Medulla oblongata (tissue), 1 donor: ENCODE results near the gene PRSS27.
A peak's percentile ranks its signal among the peaks of the same experiment; 100 is the strongest.
"Not testable (repeated sequence)": the region's sequence is repeated elsewhere in the genome, so short reads cannot be mapped to it uniquely, and the experiment has no call there.

Experiments used
- DNase-seq: peaks from one replicate; pipeline ENCODE4 v3.0.0-alpha.2; 2015; ENCODE audit errors: extremely low spot score

PRSS27 gene

DNA sequence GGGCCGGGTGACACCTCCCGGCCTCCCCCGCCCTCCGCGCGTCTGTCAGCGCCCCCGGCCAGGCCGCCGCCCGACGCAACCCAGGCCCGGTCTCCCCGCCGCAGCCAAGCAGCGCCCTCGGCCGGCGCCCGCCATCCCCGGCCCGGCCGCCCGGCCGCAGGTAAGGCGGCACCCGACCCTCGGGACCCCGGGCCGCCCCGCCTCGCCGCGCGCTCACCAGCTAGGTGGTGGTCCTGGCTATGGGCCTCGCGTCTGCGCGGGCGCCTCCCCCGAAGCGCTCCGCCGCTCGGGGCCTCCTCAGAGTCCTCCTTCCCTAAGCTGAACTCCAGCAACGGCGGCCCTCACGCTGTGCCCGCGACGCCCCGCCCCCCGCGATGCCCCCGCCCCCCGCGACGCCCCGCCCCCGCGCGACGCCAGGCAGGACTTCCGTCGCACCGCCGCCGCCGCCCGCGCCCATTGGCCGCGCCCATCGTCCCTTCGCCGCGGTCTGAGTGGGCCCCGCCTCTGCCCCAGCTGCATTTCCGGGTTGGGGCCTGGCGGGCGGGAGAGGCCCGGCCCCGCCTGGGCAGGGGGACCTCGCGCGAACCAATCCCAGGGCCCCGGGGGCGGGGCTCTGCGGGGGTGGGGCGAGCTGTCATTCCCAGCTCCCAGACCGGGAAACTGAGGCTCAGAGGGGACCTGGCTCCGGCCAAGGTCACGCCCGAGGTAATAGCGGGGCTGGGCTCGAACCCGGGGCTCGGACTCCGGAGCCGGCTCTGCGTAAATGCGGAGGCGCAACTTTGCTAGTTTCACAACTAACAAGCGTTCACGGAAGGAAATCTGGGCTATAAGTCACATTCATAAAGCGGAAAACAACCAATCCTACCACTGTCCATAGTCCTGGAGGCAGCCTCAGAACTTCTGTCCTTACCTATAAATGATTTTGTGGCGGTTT lies 46.7 kb downstream of the PRSS27 start:
- DNase-seq, result peak; percentile 97

DNA sequence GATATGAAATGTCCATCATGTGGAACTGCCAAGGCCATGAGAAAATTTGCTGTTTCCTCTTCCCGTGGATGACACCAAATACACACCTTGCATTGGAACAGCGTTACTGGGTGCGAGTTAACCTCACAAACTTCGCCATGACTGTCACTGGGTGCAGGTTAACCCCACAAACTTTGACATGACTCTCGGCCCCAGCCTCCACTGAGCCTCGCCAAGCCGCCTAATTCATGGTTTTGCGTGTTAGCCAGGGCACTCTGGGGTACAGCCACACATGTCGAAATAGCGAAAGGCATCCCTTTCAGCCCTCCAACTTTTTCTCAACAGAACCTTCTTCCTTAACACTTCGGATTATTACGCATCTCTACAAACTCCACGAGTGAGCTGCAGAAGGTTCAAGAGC lies 48.3 kb downstream of the PRSS27 start:
- no peak for DNase-seq

DNA sequence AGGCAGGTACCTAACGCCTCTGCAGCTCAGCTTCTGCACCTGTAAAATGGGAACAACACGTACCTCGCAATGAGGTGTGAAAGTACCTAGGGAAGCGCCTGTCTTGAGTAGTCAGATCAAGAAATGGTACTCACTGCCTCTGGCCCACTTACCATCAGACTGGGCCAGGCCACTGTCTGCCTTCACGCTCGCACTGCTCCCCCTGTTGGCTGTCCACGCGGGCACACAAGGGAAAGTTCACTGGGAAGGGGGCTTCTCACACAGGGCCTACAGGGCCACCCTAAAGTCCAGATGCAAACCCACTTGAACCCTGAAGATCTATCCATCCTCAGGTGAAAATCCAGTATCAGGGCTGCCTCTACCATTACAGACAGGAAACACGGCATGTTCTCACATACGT lies 48.8 kb downstream of the PRSS27 start:
- not testable (repeated sequence) for DNase-seq

DNA sequence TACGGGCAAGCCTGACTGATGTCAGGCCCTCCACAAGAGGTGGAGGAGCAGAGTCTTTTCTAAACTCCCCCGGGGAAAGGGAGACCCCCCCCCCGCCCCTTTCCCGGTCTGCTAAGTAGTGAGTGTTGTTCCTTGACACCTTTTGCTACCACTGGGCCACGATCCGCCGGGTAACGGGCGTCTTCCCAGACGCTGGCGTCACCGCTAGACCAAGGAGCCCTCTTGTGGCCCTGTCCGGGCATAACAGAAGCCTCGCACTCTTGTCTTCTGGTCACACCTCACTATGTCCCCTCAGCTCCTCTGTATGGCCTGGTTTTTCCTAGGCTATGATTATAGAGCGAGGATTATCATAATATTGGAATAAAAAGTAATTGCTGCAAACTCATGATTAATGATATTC lies 50.0 kb downstream of the PRSS27 start:
- peak; percentile 50 for DNase-seq

DNA sequence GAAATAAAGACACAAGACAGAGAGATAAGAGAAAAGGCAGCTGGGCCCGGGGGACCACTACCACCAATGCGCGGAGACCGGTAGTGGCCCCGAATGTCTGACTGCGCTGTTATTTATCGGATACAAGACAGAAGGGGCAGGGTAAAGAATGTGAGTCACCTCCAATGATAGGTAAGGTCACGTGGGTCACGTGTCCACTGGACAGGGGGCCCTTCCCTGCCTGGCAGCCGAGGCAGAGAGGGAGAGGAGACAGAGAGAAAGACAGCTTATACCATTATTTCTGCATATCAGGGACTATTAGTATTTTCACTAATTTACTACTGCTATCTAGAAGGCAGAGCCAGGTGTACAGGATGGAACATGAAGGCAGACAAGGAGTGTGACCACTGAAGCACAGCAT lies 50.4 kb downstream of the PRSS27 start:
- DNase-seq, result not testable (repeated sequence)

DNA sequence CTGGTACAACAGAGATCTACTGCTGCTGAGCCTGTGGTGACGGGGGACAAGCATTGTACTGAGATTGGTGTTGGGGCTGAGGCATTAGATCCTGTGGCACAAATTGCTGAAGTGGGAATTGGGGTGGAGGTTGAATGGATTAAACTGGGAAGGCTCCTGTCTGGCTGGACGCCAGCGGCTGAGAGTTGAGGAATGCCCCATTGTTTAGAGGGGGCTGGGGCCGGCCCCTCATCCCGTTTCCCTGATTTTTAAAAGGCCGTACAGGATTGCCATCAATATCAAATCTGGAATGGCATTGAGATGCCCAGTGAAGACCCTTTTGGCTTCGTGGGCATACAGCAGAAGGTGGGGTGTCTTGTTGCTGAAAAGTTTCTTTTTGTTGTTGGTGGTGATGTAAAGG lies 53.4 kb downstream of the PRSS27 start:
- DNase-seq, result not testable (repeated sequence)

DNA sequence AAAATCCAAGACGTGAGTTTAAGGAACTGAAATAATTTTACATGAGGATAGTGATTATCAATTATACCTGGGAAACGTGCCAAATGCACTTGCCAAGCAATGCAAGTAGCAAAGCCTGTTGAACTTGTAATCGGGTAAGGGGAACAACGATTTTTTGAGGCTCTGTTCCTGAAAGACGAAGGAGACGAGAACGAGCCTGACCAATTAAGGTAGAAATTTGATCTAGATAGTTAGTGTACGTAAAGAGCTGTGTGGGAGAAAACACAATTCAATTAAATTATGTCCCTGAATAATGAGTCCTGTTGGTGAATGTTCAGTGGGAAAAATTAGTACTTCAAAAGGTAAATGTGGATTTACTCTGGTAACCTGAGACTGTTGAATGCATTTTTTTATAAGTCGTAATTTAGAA lies 55.4 kb downstream of the PRSS27 start:
- no peak for DNase-seq

DNA sequence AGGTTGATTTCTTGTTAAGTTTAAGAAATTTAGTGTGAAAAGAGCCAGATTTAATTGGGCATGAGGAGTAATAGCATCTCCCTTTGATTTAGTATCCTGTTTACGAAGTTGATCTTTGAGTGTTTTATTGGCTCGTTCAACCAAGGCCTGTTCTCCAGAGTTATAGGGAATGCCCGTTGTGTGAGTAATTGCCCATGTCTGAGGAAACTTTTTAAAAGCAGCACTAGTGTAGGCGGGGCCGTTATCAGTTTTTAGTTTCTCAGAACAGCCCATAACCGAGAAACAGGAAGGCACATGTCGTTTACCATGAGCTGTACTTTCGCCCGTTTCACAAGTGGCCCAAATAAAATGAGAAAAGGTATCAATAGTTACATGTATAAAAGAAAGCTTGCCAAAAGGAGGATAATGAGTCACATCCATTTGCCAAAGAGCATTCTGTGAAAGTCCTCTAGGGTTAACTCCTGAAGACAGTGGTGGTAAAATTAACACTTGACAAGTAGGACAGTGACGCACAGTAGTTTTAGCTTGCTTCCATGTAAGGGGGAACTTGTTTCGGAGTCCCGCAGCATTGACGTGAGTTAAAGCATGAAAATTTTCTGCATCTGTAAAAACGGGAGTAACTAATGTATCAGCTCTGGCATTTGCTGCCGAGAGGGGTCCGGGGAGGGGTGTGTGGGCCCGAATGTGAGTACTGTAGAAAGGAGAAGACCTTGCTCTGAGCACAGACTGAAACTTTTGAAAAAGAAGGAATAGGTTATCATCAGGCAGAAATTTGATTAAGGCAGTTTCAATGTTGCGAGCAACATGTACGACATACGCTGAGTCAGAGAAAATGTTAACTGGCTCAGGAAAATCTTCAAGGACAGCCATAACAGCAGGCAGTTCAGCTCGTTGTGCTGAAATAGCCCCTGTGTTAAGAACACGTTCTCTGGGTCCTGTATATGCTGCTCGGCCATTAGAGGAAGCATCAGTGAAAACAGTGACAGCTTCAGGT lies 56.2 kb downstream of the PRSS27 start:
- no peak for DNase-seq
